ENCODE data around the gene GMEB2.
A peak's percentile ranks its signal among the peaks of the same experiment; 100 is the strongest.

Gene GMEB2

DNA sequence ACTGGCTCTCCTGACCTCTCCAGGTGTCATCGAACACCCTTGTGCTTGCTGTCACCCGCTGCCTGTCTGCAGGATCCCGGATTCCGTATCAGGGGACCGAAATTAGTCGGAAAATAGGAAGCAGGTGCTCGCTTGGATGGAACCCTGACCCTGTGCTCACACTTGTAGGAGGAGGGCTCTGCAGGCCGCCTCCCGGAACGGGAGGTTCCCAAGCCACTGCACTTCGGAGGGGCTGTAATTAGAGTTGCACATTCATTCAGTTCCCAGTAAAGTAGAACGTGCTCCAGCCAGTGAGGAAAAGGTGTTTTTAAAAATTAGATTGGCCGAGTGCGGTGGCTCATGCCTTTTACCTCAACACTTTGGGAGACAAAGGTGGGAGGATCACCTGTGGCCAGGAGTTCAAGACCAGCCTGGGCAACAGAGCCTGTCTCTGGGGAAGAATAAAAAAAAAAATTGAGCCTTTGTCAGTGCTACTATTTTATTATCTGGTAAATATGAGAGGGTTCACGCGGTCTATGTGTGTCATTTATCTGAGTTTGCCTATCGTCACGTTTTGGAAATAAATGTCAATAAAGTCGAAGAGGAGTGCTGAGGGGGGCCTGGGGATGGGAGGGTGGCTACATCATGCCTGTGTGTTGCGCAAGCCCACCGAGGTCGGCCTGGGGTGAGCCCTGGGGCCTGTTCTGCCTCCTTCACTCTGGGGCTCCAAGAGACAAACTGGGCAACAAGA is 1.5 kb upstream of the GMEB2 start:
- ChIA-PET POLR2A (no interaction called here), CTCF (interaction anchor here (0.8 kb wide), 1 partner anchor 352 kb away, joined by 3 read pairs; no protein-coding TSS in a partner anchor)
- peak; percentile 71 for DNase-seq (ENCODE audit: extremely low spot score)
- TF ChIP-seq, protein P1, sequence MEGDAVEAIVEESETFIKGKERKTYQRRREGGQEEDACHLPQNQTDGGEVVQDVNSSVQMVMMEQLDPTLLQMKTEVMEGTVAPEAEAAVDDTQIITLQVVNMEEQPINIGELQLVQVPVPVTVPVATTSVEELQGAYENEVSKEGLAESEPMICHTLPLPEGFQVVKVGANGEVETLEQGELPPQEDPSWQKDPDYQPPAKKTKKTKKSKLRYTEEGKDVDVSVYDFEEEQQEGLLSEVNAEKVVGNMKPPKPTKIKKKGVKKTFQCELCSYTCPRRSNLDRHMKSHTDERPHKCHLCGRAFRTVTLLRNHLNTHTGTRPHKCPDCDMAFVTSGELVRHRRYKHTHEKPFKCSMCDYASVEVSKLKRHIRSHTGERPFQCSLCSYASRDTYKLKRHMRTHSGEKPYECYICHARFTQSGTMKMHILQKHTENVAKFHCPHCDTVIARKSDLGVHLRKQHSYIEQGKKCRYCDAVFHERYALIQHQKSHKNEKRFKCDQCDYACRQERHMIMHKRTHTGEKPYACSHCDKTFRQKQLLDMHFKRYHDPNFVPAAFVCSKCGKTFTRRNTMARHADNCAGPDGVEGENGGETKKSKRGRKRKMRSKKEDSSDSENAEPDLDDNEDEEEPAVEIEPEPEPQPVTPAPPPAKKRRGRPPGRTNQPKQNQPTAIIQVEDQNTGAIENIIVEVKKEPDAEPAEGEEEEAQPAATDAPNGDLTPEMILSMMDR (IDR thresholded peaks at IDR 0.05; ENCODE audit: control extremely low read depth, extremely low read depth, low read depth, missing control alignments), result no peak

DNA sequence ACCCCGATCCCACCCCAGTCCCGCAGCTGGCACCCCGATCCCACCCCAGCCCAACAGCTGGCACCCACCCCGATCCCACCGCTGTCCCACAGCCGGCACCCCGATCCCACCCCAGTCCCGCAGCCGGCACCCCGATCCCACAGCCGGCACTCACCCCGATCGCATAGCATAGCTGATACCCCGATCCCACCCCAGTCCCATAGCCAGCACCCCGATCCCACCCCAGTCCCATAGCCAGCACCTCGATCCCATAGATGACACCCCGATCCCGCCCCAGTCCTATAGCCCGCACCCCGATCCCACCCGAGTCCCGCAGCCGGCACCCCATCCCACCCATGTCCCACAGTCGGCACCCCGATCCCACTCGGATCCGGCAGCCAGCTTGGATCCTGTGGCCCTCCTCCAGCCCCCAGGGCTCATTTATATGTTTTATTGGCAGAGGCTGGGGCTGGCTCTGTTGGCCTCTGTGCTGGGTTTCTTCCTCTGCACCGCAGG is 897 bp upstream of the GMEB2 start:
- ChIA-PET POLR2A (interaction anchor here (0.6 kb wide), 1 partner anchor 41 kb away, joined by 5 read pairs; no protein-coding TSS in a partner anchor), CTCF (interaction anchor here (1.1 to 1.5 kb wide), 2 partner anchors 10 to 411 kb away, joined by 3 to 9 read pairs; no protein-coding TSS in a partner anchor)
- DNase-seq (ENCODE audit: extremely low spot score), result no peak
- TF ChIP-seq, protein P1 (IDR thresholded peaks at IDR 0.05; ENCODE audit: control extremely low read depth, extremely low read depth, low read depth, missing control alignments), result no peak

DNA sequence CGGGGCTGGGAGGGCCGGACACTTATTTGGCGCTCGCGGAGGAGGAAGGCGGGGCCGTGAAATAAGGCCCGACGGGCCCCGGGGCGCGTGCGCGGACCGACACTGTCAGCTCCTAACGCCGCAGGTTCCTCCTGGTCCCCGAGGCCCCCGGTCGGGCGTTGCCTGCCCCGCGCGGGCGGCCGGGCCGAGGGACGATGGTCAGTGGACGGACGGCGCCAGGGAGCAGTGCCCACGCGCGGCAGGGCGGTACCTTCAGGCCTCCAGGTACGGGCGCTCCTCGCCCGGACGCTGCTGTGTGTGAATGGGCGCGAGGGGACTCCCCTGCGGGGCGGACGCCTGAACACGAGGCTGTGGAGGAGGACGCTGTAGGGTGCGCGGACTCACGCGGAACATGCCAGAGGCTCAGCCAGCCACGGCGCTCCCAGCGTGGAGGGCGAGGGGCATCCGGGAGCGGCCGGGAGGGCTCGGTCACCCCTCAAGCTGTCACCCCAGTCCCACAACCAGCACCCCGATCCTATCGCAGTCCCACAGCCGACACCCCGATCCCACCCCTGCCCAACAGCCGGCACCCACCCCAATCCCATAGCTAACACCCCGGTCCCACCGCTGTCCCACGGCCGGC is 339 bp upstream of the GMEB2 start:
- ChIA-PET CTCF (interaction anchor here (1.1 to 1.5 kb wide), 2 partner anchors 10 to 411 kb away, joined by 3 to 9 read pairs; no protein-coding TSS in a partner anchor), POLR2A (interaction anchor here (0.6 to 1.0 kb wide), 3 partner anchors 15 to 246 kb away, joined by 3 to 9 read pairs (median 5); no protein-coding TSS in a partner anchor)
- TF ChIP-seq, protein P1 (IDR thresholded peaks at IDR 0.05; ENCODE audit: control extremely low read depth, extremely low read depth, low read depth, missing control alignments), result no peak
- DNase-seq (ENCODE audit: extremely low spot score), result peak; percentile 96

DNA sequence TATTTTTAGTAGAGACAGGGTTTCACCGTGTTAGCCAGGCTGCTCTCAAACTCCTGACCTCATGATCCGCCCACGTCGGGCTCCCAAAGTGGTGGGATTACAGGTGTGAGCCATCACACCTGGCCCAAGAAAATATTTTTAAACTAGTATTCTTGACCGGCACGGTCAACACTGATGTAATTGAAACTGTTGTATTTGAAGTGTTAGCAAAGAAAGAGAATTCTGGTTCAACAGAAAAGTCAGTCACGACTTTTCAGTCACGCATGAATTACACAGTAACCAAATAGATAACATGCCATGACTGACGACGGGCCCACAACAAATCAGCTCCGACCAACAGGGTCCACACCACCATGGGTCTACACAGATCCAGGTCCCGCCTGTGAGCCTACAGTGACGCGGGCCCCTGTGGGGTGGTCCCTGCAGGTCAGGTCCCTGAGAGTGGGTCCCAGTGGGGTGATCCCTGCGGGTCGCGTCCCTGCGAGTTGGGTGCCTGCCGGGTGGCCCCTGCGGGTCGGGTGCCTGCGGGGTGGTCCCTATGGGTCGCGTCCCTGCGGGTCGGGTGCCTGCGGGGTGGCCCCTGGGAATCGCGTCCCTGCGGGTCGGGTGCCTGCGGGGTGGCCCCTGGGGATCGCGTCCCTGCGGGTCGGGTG is 1.0 kb downstream of the GMEB2 start:
- CTCF ChIA-PET, result interaction anchor here (1.0 kb wide), 1 partner anchor 16 kb away, joined by 3 read pairs; no protein-coding TSS in a partner anchor
- TF ChIP-seq, protein P1 (IDR thresholded peaks at IDR 0.05; ENCODE audit: control extremely low read depth, extremely low read depth, low read depth, missing control alignments), result no peak
- DNase-seq (ENCODE audit: extremely low spot score), result peak; percentile 48
- POLR2A ChIA-PET, result interaction anchor here (0.5 to 1.0 kb wide), 2 partner anchors 15 to 16 kb away, joined by 3 to 4 read pairs; no protein-coding TSS in a partner anchor

DNA sequence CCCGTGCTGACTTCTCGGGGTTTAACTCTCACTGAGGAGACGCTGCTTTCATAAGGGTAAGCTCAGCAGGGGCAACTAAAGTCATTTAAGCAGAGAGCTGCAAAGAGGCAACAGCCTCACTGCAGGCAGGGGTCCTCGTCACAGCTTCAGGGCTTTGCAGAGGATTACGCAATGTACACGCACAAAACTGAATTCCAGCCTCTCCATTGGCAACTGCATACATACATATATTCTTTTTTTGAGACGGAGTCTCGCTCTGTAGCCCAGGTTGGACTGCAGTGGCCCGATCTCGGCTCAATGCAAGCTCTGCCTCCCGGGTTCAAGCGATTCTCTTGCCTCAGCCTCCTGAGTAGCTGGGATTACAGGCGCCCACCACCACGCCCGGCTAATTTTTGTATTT is 2.4 kb downstream of the GMEB2 start:
- TF ChIP-seq, protein P1 (IDR thresholded peaks at IDR 0.05; ENCODE audit: control extremely low read depth, extremely low read depth, low read depth, missing control alignments), result no peak
- POLR2A ChIA-PET, result no interaction called here
- DNase-seq (ENCODE audit: extremely low spot score), result no peak
- CTCF ChIA-PET, result no interaction called here

DNA sequence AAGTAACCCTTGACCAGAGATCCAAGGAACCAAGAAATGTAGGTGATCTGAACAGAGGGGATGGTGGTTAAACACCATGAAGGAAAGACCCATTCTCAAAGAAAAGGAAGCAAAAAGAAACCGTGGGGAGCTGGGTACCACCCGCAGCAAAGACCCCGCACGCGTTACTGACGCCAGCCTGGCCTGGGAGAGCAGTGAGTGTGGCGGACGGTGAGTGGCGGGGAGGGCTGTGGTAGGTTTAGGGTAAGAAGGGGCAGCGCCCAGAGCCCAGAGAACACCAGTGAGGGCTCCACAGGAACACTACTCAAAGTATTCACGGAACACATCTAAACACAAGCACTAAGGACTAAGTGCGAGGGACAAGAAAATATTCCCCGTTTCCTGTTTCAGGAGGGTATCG is 4.2 kb downstream of the GMEB2 start:
- POLR2A ChIA-PET, result no interaction called here

More for the DNA sequence above, 4.2 kb downstream of the GMEB2 start:
- TF ChIP-seq, protein P1 (IDR thresholded peaks at IDR 0.05; ENCODE audit: control extremely low read depth, extremely low read depth, low read depth, missing control alignments), result no peak
- CTCF ChIA-PET, result no interaction called here
- DNase-seq (ENCODE audit: extremely low spot score), result no peak
